Nucleus accumbens (tissue), 56 donors: ENCODE results near the gene KIT.
"Not testable (repeated sequence)": the region's sequence is repeated elsewhere in the genome, so short reads cannot be mapped to it uniquely, and the experiment has no call there.

Source experiments
- DNase-seq, 56 donors: peaks; one replicate each; lab custom pipeline; 2025; lab: John Stamatoyannopoulos, UW

KIT gene

GRCh38 chr4:54657551-54658251 lies at the start of gene KIT:
Gene KIT (plus strand): TSS chr4:54657957. CDS start chr4:54658015, 58 bp downstream.
- DNase-seq = peak in 27 of 56 donors; percentile 5 to 61 (median 19)

DNA sequence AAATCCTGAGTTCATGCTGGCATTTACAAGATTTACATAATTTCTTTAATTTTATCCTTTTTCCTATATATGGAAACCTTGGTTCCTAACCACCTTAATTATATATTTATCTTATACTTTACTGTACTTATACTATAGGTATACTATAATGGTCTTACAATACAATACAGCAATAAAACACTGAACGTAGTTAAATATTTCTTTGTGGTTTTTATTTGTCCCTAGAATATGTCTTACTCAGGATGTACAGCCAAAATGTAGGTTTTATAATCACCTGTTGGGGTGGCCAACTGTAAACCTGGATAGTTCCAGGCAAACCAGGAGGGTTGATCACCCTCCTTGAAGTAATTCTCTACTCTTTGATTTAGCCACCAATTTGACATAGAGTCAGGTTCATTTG lies 48.4 kb upstream of the KIT start:
- no peak for DNase-seq

DNA sequence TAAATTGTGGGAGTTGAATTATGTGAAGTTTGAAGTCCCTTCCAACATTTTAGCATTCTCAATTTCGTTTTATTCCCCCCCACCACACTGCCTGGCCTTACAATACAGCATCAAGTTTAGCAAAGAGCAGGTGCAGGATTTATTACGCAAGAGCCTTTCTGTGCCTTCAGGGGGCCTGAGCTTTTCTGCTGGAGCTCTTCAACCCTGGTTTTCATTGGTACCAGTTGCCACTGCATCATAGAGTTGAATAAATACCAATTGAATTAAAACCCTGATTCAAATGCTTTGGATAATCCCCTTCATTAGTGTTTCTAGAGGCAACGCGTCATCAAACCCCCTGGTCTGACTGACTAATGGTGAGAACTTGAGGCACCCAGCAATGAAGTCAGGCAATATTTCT lies 43.6 kb upstream of the KIT start:
- DNase-seq = no peak

- no peak for DNase-seq
Observed at GRCh38 chr4:54620773-54621172, 37.0 kb upstream of the KIT start.

DNA sequence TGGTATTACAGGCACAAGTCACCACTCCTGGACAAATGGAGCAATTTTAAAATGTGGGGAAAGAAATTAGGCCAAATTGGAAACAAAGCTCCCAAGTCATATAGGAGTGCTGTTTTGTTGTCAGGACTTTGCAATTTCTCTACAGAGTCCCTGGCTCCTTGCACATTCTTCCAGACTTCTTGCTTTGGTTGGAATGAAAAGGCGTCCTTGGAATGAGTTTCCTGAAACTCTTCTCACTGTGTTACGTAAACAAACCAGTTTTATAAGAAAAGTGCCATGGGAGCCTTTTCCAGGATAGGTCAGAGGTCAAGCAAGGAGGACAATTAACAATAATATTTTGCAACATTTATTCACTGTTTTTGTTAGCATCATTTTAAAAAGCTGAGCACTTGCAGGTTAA lies 32.4 kb upstream of the KIT start:
- no peak for DNase-seq

- DNase-seq = no peak
Observed at GRCh38 chr4:54626113-54626512, 31.6 kb upstream of the KIT start.

DNA sequence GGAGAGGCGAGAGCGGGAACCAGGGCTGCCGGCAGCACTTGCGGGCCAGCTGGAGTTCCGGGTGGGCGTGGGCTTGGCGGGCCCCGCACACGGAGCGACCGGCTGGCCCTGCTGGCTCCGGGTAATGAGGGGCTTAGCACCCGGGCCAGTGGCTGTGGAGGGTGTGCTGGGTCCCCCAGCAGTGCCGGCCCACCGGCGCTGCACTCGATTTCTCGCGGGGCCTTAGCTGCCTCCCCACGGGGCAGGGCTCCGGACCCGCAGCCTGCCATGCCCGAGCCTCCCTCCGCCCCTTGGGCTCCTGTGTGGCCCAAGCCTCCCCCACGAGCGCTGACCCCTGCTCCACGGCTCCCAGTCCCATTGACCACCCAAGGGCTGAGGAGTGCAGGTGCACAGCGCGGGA lies 25.2 kb upstream of the KIT start:
- no peak for DNase-seq

DNA sequence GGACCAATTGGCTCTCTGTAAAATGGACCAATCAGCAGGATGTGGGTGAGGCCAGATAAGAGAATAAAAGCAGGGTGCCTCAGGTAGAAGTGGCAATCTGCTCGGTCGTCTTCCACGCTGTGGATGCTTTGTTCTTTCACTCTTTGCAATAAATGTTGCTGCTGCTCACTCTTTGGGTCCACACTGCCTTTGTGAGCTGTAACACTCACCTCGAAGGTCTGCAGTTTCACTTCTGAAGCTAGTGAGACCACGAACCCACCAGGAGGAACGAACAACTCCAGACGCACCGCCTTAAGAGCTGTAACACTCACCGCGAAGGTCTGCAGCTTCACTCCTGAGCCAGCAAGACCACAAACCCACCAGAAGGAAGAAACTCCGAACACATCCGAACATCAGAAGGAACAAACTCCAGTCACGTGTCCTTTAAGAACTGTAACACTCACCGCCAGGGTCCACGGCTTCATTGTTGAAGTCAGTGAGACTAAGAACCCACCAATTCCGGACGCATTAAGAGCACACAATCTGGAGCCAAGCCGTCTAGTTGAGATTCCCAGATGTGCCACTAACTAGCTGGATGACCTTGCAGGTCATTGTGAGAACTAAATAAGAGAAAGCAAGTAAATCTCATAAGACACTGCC lies 24.5 kb upstream of the KIT start:
- DNase-seq = not testable (repeated sequence)

DNA sequence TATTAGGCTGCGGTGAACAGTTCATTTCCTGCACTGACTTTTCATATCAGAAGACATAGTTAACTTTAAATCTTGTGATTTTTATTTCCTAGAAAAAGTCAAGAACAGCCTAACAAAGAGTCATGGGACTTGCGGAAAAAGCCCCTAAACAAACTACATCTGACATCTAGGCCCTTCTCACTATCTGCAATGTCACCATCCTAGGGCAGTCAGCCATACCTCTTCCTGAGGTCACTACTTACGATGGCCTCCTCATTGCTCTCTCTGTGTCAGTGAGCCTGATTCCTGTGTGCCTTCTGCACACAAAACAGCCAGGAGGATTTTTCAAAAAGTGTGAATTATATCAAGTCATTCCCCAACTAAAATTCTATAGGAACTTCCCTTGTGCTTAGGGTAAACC lies 22.4 kb upstream of the KIT start:
- no peak for DNase-seq

DNA sequence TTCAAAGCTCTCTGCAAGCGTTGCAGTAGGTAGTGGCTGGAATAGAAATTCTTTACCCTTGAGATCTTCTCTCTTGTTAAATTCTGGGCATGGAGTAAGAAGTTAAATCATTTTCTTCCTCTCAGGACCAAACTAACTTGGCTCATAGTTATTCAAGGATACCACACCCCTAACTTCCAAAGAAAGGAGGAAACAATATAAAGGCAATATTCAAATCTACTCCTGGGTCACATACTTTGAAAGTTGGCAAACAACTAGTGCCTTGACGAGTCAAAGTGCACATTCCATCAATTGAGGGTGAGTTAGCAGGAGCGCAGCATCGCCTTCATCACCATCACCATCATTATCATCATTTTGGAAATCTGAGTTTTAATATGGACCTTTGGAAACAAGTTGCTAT lies 20.4 kb upstream of the KIT start:
- no peak for DNase-seq

- not testable (repeated sequence) for DNase-seq
Observed at GRCh38 chr4:54641101-54641500, 16.7 kb upstream of the KIT start.

GRCh38 chr4:54643172-54643571 lies 14.6 kb upstream of the KIT start:
- DNase-seq = no peak

DNA sequence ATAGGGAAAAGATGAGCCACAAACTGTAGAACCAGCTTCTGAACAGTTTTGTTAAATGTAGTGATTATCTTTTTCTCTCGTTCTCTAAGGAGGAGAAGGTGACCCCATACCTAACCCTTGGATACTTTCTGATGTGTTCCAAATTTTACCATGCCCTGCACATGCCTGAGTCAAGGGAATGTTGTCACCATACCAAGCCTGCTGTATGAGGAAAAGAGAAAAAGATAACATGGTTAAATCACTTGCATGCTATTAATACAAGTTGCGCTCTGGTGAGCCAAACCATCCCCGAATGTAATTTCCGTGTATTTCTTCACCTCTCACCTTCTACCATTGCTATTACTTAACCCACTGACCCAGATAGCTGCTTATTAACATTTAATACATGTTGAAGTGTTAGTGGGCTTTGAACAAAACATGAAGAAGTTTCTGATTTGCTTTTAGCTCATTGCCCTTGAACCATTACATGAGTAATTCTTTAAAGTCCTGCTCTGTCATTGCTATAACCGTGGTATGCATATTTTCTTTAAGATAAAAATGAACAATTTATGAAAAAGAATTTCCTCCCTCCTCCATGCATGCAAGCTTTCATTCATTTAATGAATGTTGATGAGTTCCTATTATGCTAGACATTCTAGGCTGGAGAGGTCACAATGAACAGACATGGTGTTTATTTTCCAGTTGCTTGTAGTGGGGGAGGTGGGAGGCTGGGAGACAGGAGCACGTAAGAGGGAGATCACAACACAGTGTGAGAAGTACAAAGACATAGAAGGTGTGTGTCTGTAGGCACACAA lies 13.6 kb upstream of the KIT start:
- DNase-seq = no peak

DNA sequence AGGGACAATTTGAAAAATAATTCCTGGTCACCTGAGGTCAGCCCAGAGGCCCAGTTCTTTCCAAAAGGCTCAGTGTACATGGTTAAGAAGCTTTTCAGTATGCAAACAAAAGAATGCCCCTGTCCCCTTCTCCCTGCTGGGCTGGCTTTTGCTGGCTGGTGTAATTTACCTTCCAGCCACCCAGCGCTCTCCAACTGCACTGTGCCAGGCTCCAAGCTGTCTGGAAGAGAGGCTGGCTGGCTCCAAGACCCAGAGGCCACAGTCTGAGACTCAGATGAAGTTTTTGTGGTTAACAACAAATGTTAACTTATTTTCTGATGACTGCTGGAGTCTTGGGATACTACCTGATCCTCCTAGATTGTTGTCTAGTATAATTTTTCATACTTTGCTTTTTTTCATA lies 11.9 kb upstream of the KIT start:
- peak in 3 of 56 donors; percentile 2 to 6 (median 6) for DNase-seq

- no peak for DNase-seq
Observed at GRCh38 chr4:54647070-54647469, 10.7 kb upstream of the KIT start.

GRCh38 chr4:54651050-54651449 lies 6.7 kb upstream of the KIT start:
- DNase-seq = no peak

- no peak for DNase-seq
Observed at GRCh38 chr4:54654753-54655152, 3.0 kb upstream of the KIT start.

DNA sequence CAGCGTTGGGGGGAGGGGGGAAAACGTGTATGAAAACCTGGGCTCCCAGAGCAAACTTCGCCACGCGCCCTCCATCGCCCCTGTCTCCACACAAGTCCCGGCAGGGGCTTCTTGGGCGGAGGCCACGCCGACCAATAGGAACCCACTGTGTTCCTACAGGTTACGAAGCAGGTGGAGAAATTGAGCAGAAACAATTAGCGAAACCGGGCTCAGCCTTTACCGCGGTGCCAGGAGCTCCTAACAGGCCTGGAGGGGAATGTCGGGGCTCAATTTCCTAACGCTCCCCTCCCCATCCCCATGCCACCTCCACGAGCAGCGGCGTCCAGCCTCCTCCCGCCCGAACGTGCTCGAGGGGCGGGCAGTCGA lies 589 bp upstream of the KIT start:
- DNase-seq = no peak

DNA sequence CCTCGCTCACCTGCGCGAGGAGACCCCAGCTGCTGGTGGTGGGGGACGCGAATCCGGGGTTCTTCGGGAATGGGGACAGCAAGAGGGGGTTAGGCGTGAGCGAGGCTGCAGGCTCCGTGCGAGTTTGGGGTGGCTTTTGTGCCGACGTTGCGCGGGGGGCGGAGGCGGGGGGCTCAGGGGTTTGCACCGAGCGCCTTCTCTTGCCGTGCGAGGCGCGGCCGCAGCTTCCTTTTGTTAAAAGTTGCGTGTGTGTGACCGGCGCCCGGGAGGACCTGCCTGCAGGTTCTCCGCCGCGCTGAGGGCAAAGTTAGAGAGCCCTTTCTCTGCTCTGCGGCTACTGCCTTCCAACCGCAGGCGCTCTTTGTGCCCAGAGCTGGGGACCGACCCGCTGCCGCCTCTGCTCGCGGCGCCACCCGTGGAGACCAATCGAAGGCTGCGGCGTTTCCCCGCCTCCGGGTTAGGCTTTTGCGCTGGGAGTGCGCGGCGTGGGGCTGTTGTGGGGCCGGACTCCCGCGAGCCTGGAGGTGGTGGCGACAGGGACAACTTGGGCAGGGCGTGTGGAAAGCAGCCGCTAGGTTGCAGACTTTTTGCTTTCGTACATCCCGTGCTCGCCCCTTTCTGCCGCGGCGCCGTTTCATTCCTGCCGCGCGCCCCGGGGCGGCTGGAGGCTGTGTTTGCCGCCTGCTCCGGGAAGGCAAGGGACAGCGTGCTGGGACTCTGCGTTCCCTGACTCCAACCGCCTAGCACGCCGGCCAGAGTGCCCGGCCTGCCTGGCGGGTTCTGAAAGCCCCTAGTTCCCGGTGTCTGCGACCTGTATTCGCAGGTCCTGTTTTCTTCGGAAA lies 716 bp downstream of the KIT start:
- DNase-seq = peak in 45 of 56 donors; percentile 4 to 64 (median 32)

- DNase-seq = peak in 3 of 56 donors; percentile 3 to 8 (median 7)
Observed at GRCh38 chr4:54659313-54659712, 1.6 kb downstream of the KIT start.
